Skeletal muscle satellite cell (primary cell): ENCODE results near the gene RCC1. TPM values are rescaled to one million over a fixed set of nuclear protein-coding genes. Genes with fewer than 3 reads are reported as not detected.
"Not testable (repeated sequence)": the region's sequence is repeated elsewhere in the genome, so short reads cannot be mapped to it uniquely, and the experiment has no call there.

Experiments used
- H3K27me3 ChIP-seq: 2 replicates; pipeline ENCODE4 v1.7.0; 2013; ENCODE audit warnings: low read length; ENCODE audit not compliant: control insufficient read depth, insufficient read depth
- H3K36me3 ChIP-seq: 2 replicates; pipeline ENCODE4 v1.7.0; 2013; ENCODE audit warnings: mild to moderate bottlenecking, control low read depth, low read length; ENCODE audit not compliant: insufficient read depth
- H3K4me1 ChIP-seq: 2 replicates; pipeline ENCODE4 v1.7.0; 2013; ENCODE audit warnings: low read length; ENCODE audit not compliant: control insufficient read depth, insufficient read depth
- H3K4me2 ChIP-seq: 2 replicates; pipeline ENCODE4 v1.7.0; 2013; ENCODE audit warnings: mild to moderate bottlenecking, low read length
- H3K4me3 ChIP-seq: 2 replicates; pipeline ENCODE4 v1.7.0; 2013; ENCODE audit warnings: low read length
- H3K9ac ChIP-seq: 2 replicates; pipeline ENCODE4 v1.7.0; 2013; ENCODE audit warnings: mild to moderate bottlenecking, low read depth, low read length, moderate library complexity
- H3K9me3 ChIP-seq: replicated peaks from 2 replicates; pipeline ENCODE4 v1.7.0; 2013; ENCODE audit warnings: mild to moderate bottlenecking, control low read depth, low read length
- small RNA-seq: library from RNA; depleted of rRNA; stranded (forward); fragments of <200 nt; gene quantifications from one replicate; pipeline ENCODE3, GENCODE V24; 2012

The RCC1 gene

GRCh38 chr1:28578696-28579218 lies 72.9 kb downstream of the RCC1 start:
- Histone ChIP-seq H3K9ac (no peak overlapping the region), H3K36me3 (peaks cover 39% of the 10 kb centered on the region), H3K9me3 (no peaks in the 10 kb centered on the region), H3K27me3 (no peaks in the 10 kb centered on the region), H3K4me3 (no peak overlapping the region), H3K4me2 (peak overlapping the region; percentile 95), H3K4me1 (peaks cover 19% of the 10 kb centered on the region)

- Histone ChIP-seq H3K9ac (peak overlapping the region; percentile 95), H3K27me3 (no peaks in the 10 kb centered on the region), H3K9me3 (no peaks in the 10 kb centered on the region), H3K36me3 (peaks cover 39% of the 10 kb centered on the region), H3K4me3 (peak overlapping the region; percentile 92), H3K4me2 (peak overlapping the region; percentile 95), H3K4me1 (peaks cover 19% of the 10 kb centered on the region)
These were observed 73.6 kb downstream of the RCC1 start for GRCh38 chr1:28579401-28579800.

GRCh38 chr1:28580722-28581530 lies 75.1 kb downstream of the RCC1 start:
- Histone ChIP-seq H3K36me3 (peaks cover 39% of the 10 kb centered on the region), H3K9ac (peak overlapping the region; percentile 95), H3K9me3 (no peaks in the 10 kb centered on the region), H3K4me2 (peak overlapping the region; percentile 95), H3K27me3 (no peaks in the 10 kb centered on the region), H3K4me3 (peak overlapping the region; percentile 92), H3K4me1 (peaks cover 19% of the 10 kb centered on the region)

DNA sequence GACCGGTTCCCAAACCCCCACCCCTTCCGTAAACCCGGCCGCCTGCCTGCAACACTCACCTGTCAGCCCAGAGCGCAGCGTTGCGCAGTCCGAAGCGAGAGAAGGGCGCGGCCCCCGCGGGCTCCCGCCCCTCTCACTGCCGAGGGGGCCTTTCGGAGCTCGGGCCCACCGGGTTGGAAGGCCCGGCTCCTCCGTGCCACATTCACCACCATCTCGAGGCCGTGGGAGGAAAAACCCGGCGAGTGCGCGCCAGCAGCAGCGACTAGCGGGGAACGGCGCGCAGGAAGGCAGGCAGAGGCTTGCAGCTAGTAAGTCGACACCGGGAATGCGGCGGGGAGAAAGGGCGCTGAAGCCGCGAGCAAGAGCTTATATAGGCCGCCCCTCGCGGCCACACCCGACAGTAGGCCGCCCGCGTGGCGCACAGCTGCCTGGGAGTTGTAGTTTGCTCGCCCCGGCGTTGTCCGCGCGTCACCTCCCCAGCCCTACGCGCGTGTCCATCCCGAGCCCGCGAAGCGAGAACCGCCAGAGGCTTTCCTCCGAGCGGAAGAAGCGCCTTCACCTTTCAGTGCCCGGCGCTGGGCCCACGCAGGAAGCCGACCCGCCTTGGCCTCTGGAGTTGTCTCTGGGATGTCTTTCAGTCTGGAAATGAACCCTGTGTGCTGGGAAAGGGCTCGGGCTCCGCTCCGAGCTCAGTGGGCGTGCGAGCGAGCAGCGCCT lies 75.8 kb downstream of the RCC1 start:
- Histone ChIP-seq H3K4me1 (peaks cover 19% of the 10 kb centered on the region), H3K9ac (peak overlapping the region; percentile 95), H3K36me3 (peaks cover 39% of the 10 kb centered on the region), H3K27me3 (no peaks in the 10 kb centered on the region), H3K9me3 (no peaks in the 10 kb centered on the region), H3K4me2 (peak overlapping the region; percentile 95), H3K4me3 (peak overlapping the region; percentile 92)

- peak overlapping the region; percentile 95 for H3K9ac ChIP-seq
These were observed 76.4 kb downstream of the RCC1 start for GRCh38 chr1:28582248-28582615.

GRCh38 chr1:28586585-28587391 lies 80.9 kb downstream of the RCC1 start:
- H3K36me3 ChIP-seq, H3K4me1 ChIP-seq, H3K4me3 ChIP-seq, H3K4me2 ChIP-seq, H3K9me3 ChIP-seq, H3K9ac ChIP-seq, H3K27me3 ChIP-seq: not testable (repeated sequence)

More at GRCh38 chr1:28582248-28582615, 76.4 kb downstream of the RCC1 start:
- Histone ChIP-seq H3K4me2 (peak overlapping the region; percentile 95), H3K27me3 (no peaks in the 10 kb centered on the region), H3K9me3 (no peaks in the 10 kb centered on the region), H3K36me3 (peaks cover 37% of the 10 kb centered on the region), H3K4me1 (peaks cover 19% of the 10 kb centered on the region), H3K4me3 (peak overlapping the region; percentile 92)

Small RNA genes lying within 50 kb of the gene (small RNA-seq; reads per million reads assigned to genes)
- 0.21 reads per million for gene RNU6ATAC27P
- gene SNORA16A, result not detected
- gene SNORA44, result not detected
- not detected for gene SNORA61
- gene SNORA73A, result not detected
- 6,951 reads per million, percentile 100 among the genes with 10 or more reads in this experiment for gene SNORA73B
- gene SNORD99, result 1,276 reads per million, percentile 99 among the genes with 10 or more reads in this experiment
